GM20000 (cell line): Measurements from ENCODE around the gene JAKMIP2.

ENCODE experiments used
- DNase-seq: peaks from one replicate; pipeline ENCODE4 v3.0.0; 2012; ENCODE audit warnings: low spot score
- TF ChIP-seq, protein P1 (sequence below): IDR thresholded peaks from 2 replicates; pipeline ENCODE4 v1.5.1; 2012; ENCODE audit warnings: mild to moderate bottlenecking, control low read depth; ENCODE audit errors: extremely low read depth, missing control alignments

Gene JAKMIP2

DNA sequence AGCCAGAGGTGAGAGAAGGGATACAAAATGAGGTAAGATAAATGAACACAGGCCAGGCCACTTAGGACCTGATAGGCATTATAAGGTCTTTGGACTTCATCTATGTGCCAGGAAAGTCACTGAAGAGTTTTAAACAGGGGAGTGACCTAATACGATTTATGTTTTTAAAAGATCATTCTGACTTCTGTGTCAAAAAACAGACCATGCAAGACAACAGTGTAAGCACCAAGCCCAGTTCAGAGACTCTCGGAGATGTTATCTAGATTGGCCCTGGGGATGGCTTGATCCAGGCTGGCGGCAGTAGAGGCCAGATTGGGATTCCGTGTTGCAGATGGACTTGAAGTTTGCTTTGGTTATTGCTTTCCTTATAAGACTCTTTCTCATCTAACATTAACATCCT lies 229.6 kb downstream of the JAKMIP2 start:
- no peak for DNase-seq
- TF ChIP-seq, protein P1, sequence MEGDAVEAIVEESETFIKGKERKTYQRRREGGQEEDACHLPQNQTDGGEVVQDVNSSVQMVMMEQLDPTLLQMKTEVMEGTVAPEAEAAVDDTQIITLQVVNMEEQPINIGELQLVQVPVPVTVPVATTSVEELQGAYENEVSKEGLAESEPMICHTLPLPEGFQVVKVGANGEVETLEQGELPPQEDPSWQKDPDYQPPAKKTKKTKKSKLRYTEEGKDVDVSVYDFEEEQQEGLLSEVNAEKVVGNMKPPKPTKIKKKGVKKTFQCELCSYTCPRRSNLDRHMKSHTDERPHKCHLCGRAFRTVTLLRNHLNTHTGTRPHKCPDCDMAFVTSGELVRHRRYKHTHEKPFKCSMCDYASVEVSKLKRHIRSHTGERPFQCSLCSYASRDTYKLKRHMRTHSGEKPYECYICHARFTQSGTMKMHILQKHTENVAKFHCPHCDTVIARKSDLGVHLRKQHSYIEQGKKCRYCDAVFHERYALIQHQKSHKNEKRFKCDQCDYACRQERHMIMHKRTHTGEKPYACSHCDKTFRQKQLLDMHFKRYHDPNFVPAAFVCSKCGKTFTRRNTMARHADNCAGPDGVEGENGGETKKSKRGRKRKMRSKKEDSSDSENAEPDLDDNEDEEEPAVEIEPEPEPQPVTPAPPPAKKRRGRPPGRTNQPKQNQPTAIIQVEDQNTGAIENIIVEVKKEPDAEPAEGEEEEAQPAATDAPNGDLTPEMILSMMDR: no peak

DNA sequence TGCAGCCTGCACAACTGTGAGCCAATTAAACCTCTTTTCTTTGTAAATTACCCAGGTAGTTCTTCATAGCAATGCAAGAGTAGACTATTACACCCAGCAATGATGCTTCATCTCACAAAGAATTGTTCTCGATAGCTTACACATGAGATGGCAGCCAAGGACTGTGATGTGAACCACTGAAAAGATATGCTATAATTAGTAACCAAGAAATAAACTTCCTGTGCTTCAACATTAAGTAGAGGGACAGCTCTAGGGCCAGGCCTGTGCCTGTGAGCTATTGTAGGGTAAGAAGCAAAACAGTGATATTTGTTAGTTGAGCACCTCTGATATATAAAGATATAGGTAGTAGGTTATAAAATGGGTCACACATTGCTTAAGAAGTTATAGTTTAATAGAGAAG lies 230.9 kb downstream of the JAKMIP2 start:
- TF ChIP-seq, protein P1: no peak
- no peak for DNase-seq

DNA sequence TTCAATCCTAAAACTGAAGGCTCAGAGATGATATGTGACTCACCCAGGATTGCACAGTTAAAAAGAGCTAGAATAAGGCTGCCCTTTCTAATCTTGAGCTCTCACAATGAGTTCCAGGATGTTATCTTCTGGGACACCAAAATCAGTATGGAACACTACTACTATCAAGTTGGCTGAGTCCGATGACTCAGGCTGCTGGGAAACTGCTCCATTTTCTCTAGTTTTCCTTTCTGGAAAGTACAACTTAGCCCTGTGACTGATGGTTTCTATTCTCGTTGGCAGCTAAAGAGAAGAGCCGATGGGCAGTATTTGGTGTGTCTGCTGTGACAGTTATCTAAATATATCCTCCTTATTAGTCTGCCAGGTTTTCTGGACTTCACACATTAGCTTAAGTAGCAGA lies 234.8 kb downstream of the JAKMIP2 start:
- TF ChIP-seq, protein P1: no peak
- no peak for DNase-seq

DNA sequence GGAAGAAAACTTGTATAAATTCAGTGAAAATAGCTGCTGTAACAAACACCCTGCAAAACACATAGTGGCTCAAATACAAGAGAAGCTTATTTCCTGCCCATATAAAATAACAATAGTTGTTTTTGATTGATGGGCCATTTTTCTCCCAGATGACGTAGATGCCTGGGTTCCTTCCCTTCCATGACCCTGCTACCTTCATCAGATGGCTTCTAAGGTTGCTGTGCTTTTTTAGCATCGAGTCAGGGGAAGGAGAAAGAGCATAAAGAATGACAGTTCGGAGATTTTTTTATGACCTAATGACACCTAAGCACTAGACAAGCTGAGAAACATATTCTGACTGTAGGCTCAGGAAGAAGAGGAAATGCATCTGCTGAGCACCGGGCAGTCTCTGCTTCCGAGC lies 238.0 kb downstream of the JAKMIP2 start:
- TF ChIP-seq, protein P1: no peak
- no peak for DNase-seq

DNA sequence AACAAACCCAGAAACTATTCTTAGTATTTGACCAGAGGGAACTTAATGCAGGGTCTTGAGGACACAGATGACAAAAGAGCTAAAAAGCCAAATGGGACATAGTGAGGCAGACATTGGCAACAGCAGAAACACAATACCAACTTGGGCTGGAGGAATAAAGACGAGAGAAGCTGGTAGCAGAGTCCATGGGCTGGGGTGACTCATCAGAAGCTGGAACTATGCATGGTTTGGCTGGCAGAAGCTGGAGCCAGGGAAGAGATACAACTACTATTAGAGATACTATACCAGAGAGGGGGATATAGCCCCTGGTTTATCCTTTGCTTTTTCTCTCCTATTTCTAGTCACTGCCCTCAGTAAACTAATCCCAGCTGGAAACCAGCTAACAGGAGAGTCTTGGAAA lies 243.5 kb downstream of the JAKMIP2 start:
- TF ChIP-seq, protein P1: no peak
- no peak for DNase-seq

DNA sequence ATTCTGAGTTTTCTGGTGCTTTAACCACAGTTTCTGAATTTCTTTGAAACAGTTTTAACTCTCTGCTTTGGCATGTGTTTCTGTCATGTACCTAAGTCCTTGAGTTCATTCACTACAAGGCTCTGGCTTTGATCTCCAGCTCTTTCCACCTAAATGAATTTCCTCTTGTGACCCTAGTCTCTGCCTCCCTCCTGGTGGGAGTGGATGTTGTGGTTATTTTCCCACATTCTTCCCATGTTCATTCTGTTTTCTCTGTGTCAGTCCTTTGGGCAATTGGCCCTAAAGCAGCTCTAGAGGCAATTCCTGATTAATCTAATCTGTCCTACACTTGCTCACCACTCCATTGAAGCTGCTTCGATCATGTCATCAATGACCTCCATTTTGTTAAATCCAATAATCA lies 244.3 kb downstream of the JAKMIP2 start:
- TF ChIP-seq, protein P1: no peak
- DNase-seq: no peak
